H1 (cell line): ENCODE results near the gene GLG1. TPM values are rescaled to one million over a fixed set of nuclear protein-coding genes. Genes with fewer than 3 reads are reported as not detected.
"Not testable (repeated sequence)": the region's sequence is repeated elsewhere in the genome, so short reads cannot be mapped to it uniquely, and the experiment has no call there.

Source experiments
- CTCF ChIA-PET: fragments of 300-600 bp; sonication (Branson Sonifier 250); formaldehyde crosslinking; loops from one replicate; lab custom pipeline; 2021; ENCODE audit not compliant: partially characterized antibody; lab: Charles Lee
- POLR2A ChIA-PET: fragments of 300-600 bp; sonication (Branson Sonifier 250); formaldehyde crosslinking; loops from one replicate; lab custom pipeline; 2021; ENCODE audit warnings: inconsistent platforms; ENCODE audit not compliant: partially characterized antibody; lab: Charles Lee
- DNase-seq, 2 experiments: peaks; one replicate each; pipeline versions ENCODE4 v3.0.0 to v3.0.0-alpha.2; 2010 to 2022; ENCODE audit warnings: low spot score in 2 of 2, low read depth in 1 of 2, mixed read lengths in 1 of 2
- FAIRE-seq: peaks from 2 replicates; lab custom pipeline; 2011; peaks lifted over from hg19 to GRCh38; lab: Jason Lieb, UNC
- H2AFZ ChIP-seq: 2 replicates; pipeline ENCODE4 v1.8.1; 2012; ENCODE audit warnings: low read length, inconsistent platforms
- H2AK5ac ChIP-seq: 2 replicates; pipeline ENCODE4 v1.6.1; 2013; ENCODE audit warnings: low read depth, low read length
- H2BK120ac ChIP-seq: replicated peaks from 2 replicates; pipeline ENCODE3; 2013; ENCODE audit warnings: low read depth, low read length, inconsistent platforms
- H2BK12ac ChIP-seq: 2 replicates; pipeline ENCODE4 v1.6.1; 2013; ENCODE audit warnings: low read depth, low read length
- H2BK15ac ChIP-seq: 2 replicates; pipeline ENCODE4 v1.6.1; 2013; ENCODE audit warnings: low read length
- H2BK20ac ChIP-seq: 2 replicates; pipeline ENCODE4 v1.6.1; 2013; ENCODE audit warnings: low read length
- H2BK5ac ChIP-seq: 2 replicates; pipeline ENCODE4 v1.6.1; 2013; ENCODE audit warnings: low read depth, low read length
- H3K14ac ChIP-seq: 2 replicates; pipeline ENCODE4 v1.6.1; 2013; ENCODE audit warnings: inconsistent platforms; ENCODE audit not compliant: insufficient read length
- H3K18ac ChIP-seq: 2 replicates; pipeline ENCODE4 v1.6.1; 2013; ENCODE audit warnings: low read length; ENCODE audit errors: extremely low read depth
- H3K23ac ChIP-seq: 2 replicates; pipeline ENCODE4 v1.6.1; 2013; ENCODE audit warnings: inconsistent platforms; ENCODE audit not compliant: insufficient read length
- H3K23me2 ChIP-seq: 2 replicates; pipeline ENCODE4 v1.6.1; 2013; ENCODE audit warnings: low read depth, low read length
- H3K27ac ChIP-seq: 2 replicates; pipeline ENCODE4 v1.6.1; 2011; ENCODE audit warnings: low read depth, low read length, inconsistent platforms
- H3K27me3 ChIP-seq, 4 experiments: replicated peaks in 1 of 4; 1 replicate in 1 of 4; 2 replicates in 3 of 4; pipeline versions ENCODE4 v1.6.1 to v1.8.1; 2011 to 2013; ENCODE audit warnings: low read length in 3 of 4, mild to moderate bottlenecking in 3 of 4, inconsistent platforms in 2 of 4, mixed read lengths in 2 of 4, moderate library complexity in 1 of 4; ENCODE audit not compliant: control insufficient read depth in 3 of 4, insufficient read depth in 3 of 4; ENCODE audit errors: extremely low read depth in 1 of 4
- H3K36me3 ChIP-seq, 4 experiments: 2 replicates each; pipeline versions ENCODE4 v1.6.1 to v1.8.1; 2011 to 2013; ENCODE audit warnings: mild to moderate bottlenecking in 4 of 4, low read length in 3 of 4, moderate library complexity in 2 of 4, control low read depth in 1 of 4, inconsistent platforms in 1 of 4; ENCODE audit not compliant: insufficient read depth in 4 of 4, control insufficient read depth in 2 of 4
- H3K4ac ChIP-seq: replicated peaks from 2 replicates; pipeline ENCODE3; 2013; ENCODE audit warnings: low read length, low read depth, mixed read lengths, inconsistent platforms; ENCODE audit not compliant: insufficient read length
- H3K4me1 ChIP-seq, 4 experiments: replicated peaks in 1 of 4; 1 replicate in 1 of 4; 2 replicates in 3 of 4; pipeline versions ENCODE4 v1.6.1 to v1.8.1; 2011 to 2013; ENCODE audit warnings: low read length in 3 of 4, inconsistent platforms in 2 of 4, mixed read lengths in 1 of 4; ENCODE audit not compliant: insufficient read depth in 4 of 4, control insufficient read depth in 3 of 4
- H3K4me2 ChIP-seq, 2 experiments: 2 replicates each; pipeline versions ENCODE4 v1.6.1 to v1.8.1; 2011 to 2013; ENCODE audit warnings: low read depth in 2 of 2, low read length in 2 of 2, control low read depth in 1 of 2, inconsistent platforms in 1 of 2, mild to moderate bottlenecking in 1 of 2; ENCODE audit not compliant: insufficient read depth in 1 of 2
- H3K4me3 ChIP-seq, 4 experiments: fragments of 200-600, 300-600 bp in 1 of 4; sonication (generic), shearing (Covaris generic), sonication (Bioruptor Twin) in 1 of 4; 2 replicates each; pipeline versions ENCODE4 v1.5.1 to v1.8.1; 2011 to 2016; ENCODE audit warnings: low read length in 4 of 4, low read depth in 3 of 4, control low read depth in 2 of 4, inconsistent platforms in 2 of 4, mild to moderate bottlenecking in 2 of 4, mixed read lengths in 1 of 4, moderate library complexity in 1 of 4; ENCODE audit not compliant: insufficient read depth in 2 of 4; ENCODE audit errors: extremely low read depth in 1 of 4
- H3K56ac ChIP-seq: replicated peaks from 2 replicates; pipeline ENCODE3; 2013; ENCODE audit warnings: low read depth, mild to moderate bottlenecking, mixed read lengths, low read length, inconsistent platforms; ENCODE audit not compliant: insufficient read length
- H3K79me1 ChIP-seq: 2 replicates; pipeline ENCODE4 v1.6.1; 2013; ENCODE audit warnings: low read depth, low read length, control low read depth
- H3K79me2 ChIP-seq, 2 experiments: 2 replicates each; pipeline versions ENCODE4 v1.6.1 to v1.8.1; 2012 to 2013; ENCODE audit warnings: low read length in 2 of 2, mild to moderate bottlenecking in 2 of 2, inconsistent platforms in 1 of 2; ENCODE audit not compliant: insufficient read depth in 2 of 2, control insufficient read depth in 1 of 2
- H3K9ac ChIP-seq, 4 experiments: replicated peaks in 1 of 4; 1 replicate in 1 of 4; 2 replicates in 3 of 4; pipeline versions ENCODE4 v1.6.1 to v1.8.1; 2011 to 2013; ENCODE audit warnings: low read depth in 3 of 4, low read length in 3 of 4, control low read depth in 2 of 4, mild to moderate bottlenecking in 2 of 4, moderate library complexity in 2 of 4, inconsistent platforms in 1 of 4; ENCODE audit errors: extremely low read depth in 1 of 4
- H3K9me3 ChIP-seq, 2 experiments: 2 replicates each; pipeline versions ENCODE4 v1.6.1 to v1.8.1; 2012 to 2013; ENCODE audit warnings: mild to moderate bottlenecking in 2 of 2, moderate library complexity in 2 of 2, control low read depth in 1 of 2, inconsistent platforms in 1 of 2, low read depth in 1 of 2, low read length in 1 of 2, mixed read lengths in 1 of 2; ENCODE audit not compliant: insufficient read depth in 2 of 2
- H4K20me1 ChIP-seq, 2 experiments: replicated peaks in 1 of 2; 2 replicates each; pipeline versions ENCODE3 to v1.8.1; 2011 to 2013; ENCODE audit warnings: inconsistent platforms in 2 of 2, low read length in 2 of 2, mild to moderate bottlenecking in 1 of 2; ENCODE audit not compliant: insufficient read depth in 2 of 2, control insufficient read depth in 1 of 2
- H4K5ac ChIP-seq: 2 replicates; pipeline ENCODE4 v1.6.1; 2013; ENCODE audit warnings: low read length, low read depth, mixed read lengths, inconsistent platforms; ENCODE audit not compliant: insufficient read length
- H4K8ac ChIP-seq: 2 replicates; pipeline ENCODE4 v1.8.0; 2013; ENCODE audit warnings: mild to moderate bottlenecking, moderate library complexity, low read length, inconsistent platforms; ENCODE audit not compliant: insufficient read depth; ENCODE audit errors: extremely low read depth
- H4K91ac ChIP-seq: replicated peaks from 2 replicates; pipeline ENCODE3; 2013; ENCODE audit warnings: low read length, mixed read lengths, inconsistent platforms; ENCODE audit not compliant: insufficient read length
- WGBS, 2 experiments: shearing (Covaris generic) in 1 of 2; methylation state at CpG; one replicate each; pipeline versions ENCODE4 v1.1.6 to v1.1.7; 2013 to 2015; ENCODE audit warnings: low lambda C conversion rate in 2 of 2, mixed read lengths in 2 of 2, inconsistent platforms in 1 of 2, low coverage in 1 of 2, missing lambda C conversion rate in 1 of 2; ENCODE audit not compliant: insufficient replicate concordance in 2 of 2, insufficient coverage in 1 of 2, insufficient read length in 1 of 2; ENCODE audit errors: extremely low coverage in 1 of 2, missing lambda C conversion rate in 1 of 2; 5-methylcytosine and 5-hydroxymethylcytosine counted together
- polyA plus RNA-seq, 7 experiments: library from polyadenylated mRNA; depleted of rRNA in 3 of 7; stranded (reverse) in 5 of 7; unstranded in 2 of 7; fragments of >200 nt in 5 of 7; fragments of 200-250 nt in 2 of 7; gene quantifications; 1 replicate in 5 of 7; 2 replicates in 1 of 7; 4 replicates in 1 of 7; pipeline versions ENCODE4 v1.2.1 to v1.2.3, GENCODE V29; 2011 to 2013; ENCODE audit warnings: missing spikeins in 2 of 7, mixed read lengths in 2 of 7
- total RNA-seq: library from RNA; stranded (reverse); fragmentation: NEBNext Ultra II Directional; extraction: Animal tissue kit (Norgen Biotek cat#: 25700); gene quantifications from 2 replicates; pipeline ENCODE4 v1.2.1, GENCODE V29; 2021

GLG1 gene
- total and polyA plus RNA-seq, 2 of the 8 experiments (the other 6 are each of a cell fraction or from before 2014, with no cell fraction given) = 53.4 to 139 TPM

- H3K27ac ChIP-seq, H3K56ac ChIP-seq, H3K4me3 ChIP-seq, H4K8ac ChIP-seq, DNase-seq, H3K4me2 ChIP-seq, H3K18ac ChIP-seq, H3K27me3 ChIP-seq, H3K36me3 ChIP-seq, H2BK5ac ChIP-seq, H3K79me2 ChIP-seq, H2BK15ac ChIP-seq, H4K91ac ChIP-seq, H2AFZ ChIP-seq, CTCF ChIA-PET, H3K9ac ChIP-seq, H3K9me3 ChIP-seq, H4K5ac ChIP-seq, H2BK20ac ChIP-seq, H3K4ac ChIP-seq, H2BK120ac ChIP-seq, H3K23me2 ChIP-seq, H2AK5ac ChIP-seq, FAIRE-seq, H4K20me1 ChIP-seq, H3K23ac ChIP-seq, H2BK12ac ChIP-seq, H3K14ac ChIP-seq, H3K79me1 ChIP-seq, H3K4me1 ChIP-seq: not testable (repeated sequence)
- WGBS, 2 experiments = 90% methylated on average over 7 of the region's 7 CpGs; no CpG with 5 or more reads in 1 of the 2 experiments
- POLR2A ChIA-PET = interaction anchor here (1.4 kb wide), 1 partner anchor 56 kb away, joined by 4 read pairs; the partner anchor contains the start of gene GLG1
These were observed 56.5 kb downstream of the GLG1 start for GRCh38 chr16:74550227-74551019.
